Upper lobe of right lung (tissue), 1 donor: Measurements from ENCODE around the gene HIBADH. TPM values are rescaled to one million over a fixed set of nuclear protein-coding genes. Genes with fewer than 3 reads are reported as not detected.

Experiments
- ATAC-seq: fragments of 200-7000 bp; cut with Tn5 transposase; one replicate; pipeline ENCODE4 v1.9.1; 2020; ENCODE audit warnings: mild to moderate bottlenecking, moderate library complexity
- DNase-seq: peaks from one replicate; pipeline ENCODE4 v3.0.0-alpha.2; 2020
- H3K27ac ChIP-seq: fragments of 200-600 bp; one replicate; pipeline ENCODE4 v1.8.0; 2022
- H3K27me3 ChIP-seq: fragments of 200-600 bp; one replicate; pipeline ENCODE4 v1.8.0; 2022; ENCODE audit warnings: mild to moderate bottlenecking
- H3K36me3 ChIP-seq: fragments of 200-600 bp; one replicate; pipeline ENCODE4 v1.8.0; 2022
- H3K4me1 ChIP-seq: fragments of 200-600 bp; one replicate; pipeline ENCODE4 v1.8.0; 2022
- H3K4me3 ChIP-seq: fragments of 200-600 bp; one replicate; pipeline ENCODE4 v1.8.0; 2022; ENCODE audit warnings: mild to moderate bottlenecking
- H3K9me3 ChIP-seq: fragments of 200-600 bp; one replicate; pipeline ENCODE4 v1.8.0; 2022
- intact Hi-C: fragments of 100-400 bp; cut with DNase I; formaldehyde crosslinking; loops from one replicate; pipeline ENCODE4 v1.11.0; 2022
- total RNA-seq: library from RNA; stranded (reverse); fragmentation: NEBNext Ultra II Directional; extraction: Animal tissue kit (Norgen Biotek cat#: 25700); gene quantifications from one replicate; pipeline ENCODE4 v1.2.1, GENCODE V29; 2021
- TF ChIP-seq, protein P1 (sequence below): fragments of 200-600 bp; IDR thresholded peaks from one replicate; pipeline ENCODE4 v1.8.0; 2022; ENCODE audit warnings: antibody characterized with exemption
- donor health status: DM: no; HTN: yes; CAD: no; lungs with severe emphysema.

HIBADH gene
- total RNA-seq, 1 donor from 2014 or later, result 23.7 TPM

DNA sequence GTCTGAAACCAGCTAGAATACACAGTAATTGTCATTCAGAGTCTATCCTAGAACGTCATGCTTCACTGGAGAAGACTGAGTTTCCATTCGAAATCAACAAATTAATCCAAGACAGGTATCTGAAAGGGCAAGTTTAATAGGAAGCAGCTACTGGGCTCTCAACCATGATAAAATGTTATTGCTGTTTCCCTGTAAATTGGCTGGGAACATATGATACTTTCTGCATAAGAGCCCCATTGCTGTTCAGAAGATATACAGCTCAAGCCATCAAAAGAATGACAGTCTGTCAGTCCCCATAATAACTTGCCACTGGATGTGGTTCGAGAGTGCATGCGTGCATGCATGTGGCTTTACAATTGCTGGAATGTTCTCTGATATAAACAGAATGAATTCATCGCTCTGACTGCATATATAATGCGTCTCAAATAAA is 129.0 kb downstream of the HIBADH start:
- intact Hi-C loops, result no loop called here
- no peak for DNase-seq
- no peak overlapping the region for H3K4me3 ChIP-seq
- H3K9me3 ChIP-seq, result no peaks in the 10 kb centered on the region
- H3K27me3 ChIP-seq, result no peaks in the 10 kb centered on the region
- ATAC-seq, result no peak
- no peaks in the 10 kb centered on the region for H3K4me1 ChIP-seq
- peaks cover 14% of the 10 kb centered on the region for H3K36me3 ChIP-seq
- TF ChIP-seq, protein P1, sequence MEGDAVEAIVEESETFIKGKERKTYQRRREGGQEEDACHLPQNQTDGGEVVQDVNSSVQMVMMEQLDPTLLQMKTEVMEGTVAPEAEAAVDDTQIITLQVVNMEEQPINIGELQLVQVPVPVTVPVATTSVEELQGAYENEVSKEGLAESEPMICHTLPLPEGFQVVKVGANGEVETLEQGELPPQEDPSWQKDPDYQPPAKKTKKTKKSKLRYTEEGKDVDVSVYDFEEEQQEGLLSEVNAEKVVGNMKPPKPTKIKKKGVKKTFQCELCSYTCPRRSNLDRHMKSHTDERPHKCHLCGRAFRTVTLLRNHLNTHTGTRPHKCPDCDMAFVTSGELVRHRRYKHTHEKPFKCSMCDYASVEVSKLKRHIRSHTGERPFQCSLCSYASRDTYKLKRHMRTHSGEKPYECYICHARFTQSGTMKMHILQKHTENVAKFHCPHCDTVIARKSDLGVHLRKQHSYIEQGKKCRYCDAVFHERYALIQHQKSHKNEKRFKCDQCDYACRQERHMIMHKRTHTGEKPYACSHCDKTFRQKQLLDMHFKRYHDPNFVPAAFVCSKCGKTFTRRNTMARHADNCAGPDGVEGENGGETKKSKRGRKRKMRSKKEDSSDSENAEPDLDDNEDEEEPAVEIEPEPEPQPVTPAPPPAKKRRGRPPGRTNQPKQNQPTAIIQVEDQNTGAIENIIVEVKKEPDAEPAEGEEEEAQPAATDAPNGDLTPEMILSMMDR, result no peak
- no peak overlapping the region for H3K27ac ChIP-seq

DNA sequence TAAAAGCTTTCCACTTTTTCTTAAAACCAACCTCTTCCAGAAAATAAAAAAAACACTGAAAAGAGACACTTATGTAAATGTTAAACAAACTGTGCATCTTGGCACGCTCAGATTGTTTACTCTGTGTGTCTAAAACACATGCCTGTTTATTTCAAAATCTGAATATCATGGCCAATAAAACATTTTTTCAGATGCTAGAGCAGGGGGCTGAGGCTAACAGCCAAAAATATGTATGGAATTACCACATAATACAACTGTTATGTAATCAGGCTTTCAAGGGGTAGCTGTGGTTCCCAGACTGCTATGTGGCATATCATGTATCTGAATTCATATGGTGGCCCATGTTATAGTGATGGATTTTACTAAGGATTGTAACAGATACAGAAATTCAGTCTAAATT is 130.4 kb downstream of the HIBADH start:
- no peak for DNase-seq
- TF ChIP-seq, protein P1, result no peak
- Histone ChIP-seq H3K9me3 (no peaks in the 10 kb centered on the region), H3K27me3 (no peaks in the 10 kb centered on the region), H3K4me3 (no peak overlapping the region), H3K4me1 (no peaks in the 10 kb centered on the region), H3K36me3 (peaks cover 14% of the 10 kb centered on the region), H3K27ac (no peak overlapping the region)
- intact Hi-C loops, result no loop called here
- no peak for ATAC-seq

DNA sequence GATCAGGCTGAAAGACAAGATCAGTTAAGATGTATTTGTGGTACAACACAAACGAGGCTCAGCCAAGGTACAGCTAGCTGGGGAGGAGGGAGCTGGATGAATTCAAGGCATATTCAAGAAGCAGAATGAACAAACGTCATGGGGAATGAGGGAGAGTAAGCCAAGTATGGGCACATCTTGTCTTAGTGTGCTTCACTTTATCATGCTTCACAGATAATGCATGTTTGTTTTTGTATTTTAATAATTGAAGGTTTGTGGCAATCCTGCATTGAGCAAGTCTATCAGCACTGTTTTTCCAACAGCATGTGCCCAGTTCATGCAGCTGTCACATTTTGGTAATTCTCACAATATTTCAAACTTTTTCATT is 135.4 kb downstream of the HIBADH start:
- no peak for DNase-seq
- no peaks in the 10 kb centered on the region for H3K9me3 ChIP-seq
- no peak overlapping the region for H3K27ac ChIP-seq
- peaks cover 21% of the 10 kb centered on the region for H3K36me3 ChIP-seq
- TF ChIP-seq, protein P1, result no peak
- no peak overlapping the region for H3K4me3 ChIP-seq
- intact Hi-C loops, result no loop called here
- H3K4me1 ChIP-seq, result no peaks in the 10 kb centered on the region
- no peaks in the 10 kb centered on the region for H3K27me3 ChIP-seq
- no peak for ATAC-seq

DNA sequence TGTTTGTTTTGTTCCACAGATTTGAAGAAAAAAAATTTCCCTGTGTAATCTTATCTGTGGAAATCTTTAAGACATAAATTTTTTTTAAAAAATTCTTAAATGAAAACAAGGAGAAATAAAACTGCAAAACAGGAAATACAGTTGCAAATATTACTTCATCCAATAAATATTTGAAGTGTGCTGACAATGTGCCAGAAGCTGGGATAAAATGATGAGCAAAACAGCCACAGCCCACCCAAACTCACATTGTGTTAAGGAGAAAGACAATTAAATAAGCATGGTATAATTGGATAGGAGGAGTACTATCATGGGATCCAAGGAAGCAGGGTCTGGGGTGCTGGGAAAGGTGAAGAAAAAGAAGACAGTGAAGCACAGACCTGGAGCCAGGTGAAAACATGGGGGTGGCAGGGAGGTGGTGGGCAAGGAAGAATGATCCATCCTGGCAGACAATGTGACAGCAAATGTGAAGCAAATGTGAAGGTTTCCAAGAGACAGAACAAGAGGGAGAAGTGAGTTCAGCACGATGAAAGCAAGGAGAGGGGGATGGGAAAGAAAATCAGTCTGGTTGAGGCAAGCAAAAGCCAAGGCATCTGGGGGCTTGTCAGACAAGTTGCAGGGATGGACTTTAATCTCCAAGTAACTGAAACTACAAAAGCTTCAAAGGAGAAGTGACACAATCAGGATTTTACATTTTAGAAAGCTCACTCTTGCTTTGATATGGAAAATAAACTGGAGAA is 135.9 kb downstream of the HIBADH start:
- Histone ChIP-seq H3K9me3 (no peaks in the 10 kb centered on the region), H3K36me3 (peaks cover 21% of the 10 kb centered on the region), H3K27ac (no peak overlapping the region), H3K4me3 (no peak overlapping the region), H3K4me1 (no peaks in the 10 kb centered on the region), H3K27me3 (no peaks in the 10 kb centered on the region)
- intact Hi-C loops, result no loop called here
- TF ChIP-seq, protein P1, result no peak
- ATAC-seq (no peak), DNase-seq (no peak)

DNA sequence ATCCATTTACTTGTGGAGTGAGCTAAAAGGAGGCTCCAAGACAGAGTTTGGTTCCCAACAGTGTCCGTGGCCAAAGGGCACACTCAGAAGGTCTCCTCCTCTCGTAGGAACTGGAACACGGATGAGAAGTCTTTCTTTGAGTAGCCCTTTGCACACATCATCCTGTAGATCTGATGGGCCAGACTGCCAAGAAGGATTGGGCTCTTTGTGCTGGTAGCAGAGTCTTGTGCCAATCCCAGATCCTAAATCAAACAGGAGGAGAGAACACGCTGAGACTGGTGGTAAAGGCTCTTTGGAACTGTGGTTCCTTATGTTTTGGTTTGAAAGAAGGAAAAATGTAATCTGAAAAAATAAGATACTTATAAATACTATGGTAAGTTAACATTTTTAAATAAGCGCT is 136.6 kb downstream of the HIBADH start:
- peaks cover 21% of the 10 kb centered on the region for H3K36me3 ChIP-seq
- TF ChIP-seq, protein P1, result no peak
- no peak for ATAC-seq
- intact Hi-C loops, result no loop called here
- no peak overlapping the region for H3K27ac ChIP-seq
- no peaks in the 10 kb centered on the region for H3K27me3 ChIP-seq
- H3K4me1 ChIP-seq, result no peaks in the 10 kb centered on the region
- DNase-seq, result no peak
- no peak overlapping the region for H3K4me3 ChIP-seq
- H3K9me3 ChIP-seq, result no peaks in the 10 kb centered on the region

DNA sequence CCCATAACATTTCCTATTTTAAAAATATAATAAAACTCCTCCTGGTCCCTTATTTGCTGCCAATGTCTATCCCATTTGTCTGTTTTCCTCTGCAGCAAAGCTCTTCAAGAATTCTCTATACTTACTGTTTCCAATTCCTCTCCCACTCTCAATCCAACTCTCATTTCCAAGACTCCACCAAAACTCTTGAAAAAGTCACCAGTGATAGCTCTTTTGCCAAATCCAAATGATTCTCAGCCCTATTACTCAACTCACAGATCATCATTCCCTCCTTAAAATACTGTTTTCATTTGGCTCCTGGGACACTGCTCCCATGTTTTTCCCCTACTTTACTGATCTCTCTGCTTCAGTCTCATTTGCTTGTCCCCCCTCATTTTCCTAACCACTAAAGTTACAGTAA is 139.4 kb downstream of the HIBADH start:
- ATAC-seq, result no peak
- H3K4me1 ChIP-seq, result no peaks in the 10 kb centered on the region
- H3K27ac ChIP-seq, result no peak overlapping the region
- no peaks in the 10 kb centered on the region for H3K9me3 ChIP-seq
- H3K4me3 ChIP-seq, result no peak overlapping the region
- TF ChIP-seq, protein P1, result no peak
- intact Hi-C loops, result no loop called here
- peaks cover 16% of the 10 kb centered on the region for H3K36me3 ChIP-seq
- no peak for DNase-seq
- no peaks in the 10 kb centered on the region for H3K27me3 ChIP-seq
